Cardiac septum (tissue), 1 donor: Measurements from ENCODE around the gene LINGO3. TPM values are rescaled to one million over a fixed set of nuclear protein-coding genes. Genes with fewer than 3 reads are reported as not detected.

ENCODE experiments used
- DNase-seq: peaks from one replicate; pipeline ENCODE4 v3.0.0-alpha.2; 2020; ENCODE audit warnings: low spot score
- intact Hi-C: fragments of 100-400 bp; cut with DNase I; formaldehyde crosslinking; loops from one replicate; pipeline ENCODE4 v1.14.0; 2022
- total RNA-seq: library from RNA; stranded (reverse); fragmentation: NEBNext Ultra II Directional; extraction: Animal tissue kit (Norgen Biotek cat#: 25700); gene quantifications from one replicate; pipeline ENCODE4 v1.2.1, GENCODE V29; 2021
- donor health status: DM: no; HTN: no; CAD: no.

LINGO3 gene
- total RNA-seq, 1 donor from 2014 or later = not detected

GRCh38 chr19:2340496-2341243, 32.7 kb upstream of the LINGO3 start:
- no peak for DNase-seq
- intact Hi-C loops = no loop called here

DNA sequence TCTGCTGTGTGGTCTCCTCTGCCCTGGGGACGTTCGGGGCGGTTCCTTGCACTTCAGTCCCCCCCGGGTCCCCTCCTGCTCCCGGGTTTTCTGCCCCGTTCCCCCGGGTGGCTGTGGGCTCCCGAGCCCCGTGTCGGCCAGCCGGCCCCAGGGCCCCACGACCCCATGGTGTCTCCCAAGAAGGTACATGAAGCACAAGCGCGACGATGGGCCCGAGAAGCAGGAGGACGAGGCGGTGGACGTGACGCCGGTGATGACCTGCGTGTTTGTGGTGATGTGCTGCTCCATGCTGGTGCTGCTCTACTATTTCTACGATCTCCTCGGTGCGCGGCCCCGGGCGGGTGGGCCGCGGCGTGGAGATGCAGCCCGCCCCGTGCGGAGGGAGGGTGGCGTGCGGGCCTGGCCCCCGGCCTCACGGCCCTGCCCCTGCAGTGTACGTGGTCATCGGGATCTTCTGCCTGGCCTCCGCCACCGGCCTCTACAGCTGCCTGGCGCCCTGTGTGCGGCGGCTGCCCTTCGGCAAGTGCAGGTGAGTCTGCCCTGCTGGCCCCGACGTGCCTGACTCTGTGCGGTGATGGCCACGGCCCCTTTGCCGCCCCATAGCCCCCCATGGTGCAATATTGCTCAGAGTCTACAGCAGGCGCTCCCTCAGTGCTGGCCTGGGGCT, 31.8 kb upstream of the LINGO3 start:
- intact Hi-C loops = no loop called here
- no peak for DNase-seq

GRCh38 chr19:2338751-2339643, 31.0 kb upstream of the LINGO3 start:
- no peak for DNase-seq
- intact Hi-C loops = no loop called here

DNA sequence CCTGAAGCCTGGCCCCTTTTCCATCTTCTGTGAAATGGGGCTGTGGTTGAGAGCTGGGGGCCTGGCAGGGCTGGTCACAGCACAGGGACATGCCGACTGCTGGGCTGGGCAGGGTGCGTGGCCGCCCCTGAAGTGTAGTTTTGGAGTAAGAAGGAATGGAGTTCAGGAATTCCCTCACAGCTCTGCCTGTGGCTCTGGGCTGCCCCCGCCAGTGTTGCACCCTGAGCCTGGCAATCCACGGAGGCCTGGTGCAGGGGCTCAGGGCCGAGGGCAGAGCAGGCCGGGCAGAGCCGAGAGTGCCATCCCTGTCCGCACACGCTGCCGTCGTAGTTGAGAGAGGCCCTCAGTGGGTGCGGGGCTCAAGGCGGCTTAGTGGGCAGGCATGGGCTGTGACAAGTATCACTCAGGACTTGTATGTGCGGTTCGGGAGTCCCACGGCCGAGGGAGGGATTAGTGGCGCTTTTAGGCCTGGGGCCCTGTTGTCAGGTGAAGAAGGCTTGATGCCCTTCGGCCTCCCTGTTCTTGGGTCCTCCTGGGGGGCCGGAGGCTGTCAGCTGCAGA, 30.2 kb upstream of the LINGO3 start:
- DNase-seq = no peak
- intact Hi-C loops = no loop called here

DNA sequence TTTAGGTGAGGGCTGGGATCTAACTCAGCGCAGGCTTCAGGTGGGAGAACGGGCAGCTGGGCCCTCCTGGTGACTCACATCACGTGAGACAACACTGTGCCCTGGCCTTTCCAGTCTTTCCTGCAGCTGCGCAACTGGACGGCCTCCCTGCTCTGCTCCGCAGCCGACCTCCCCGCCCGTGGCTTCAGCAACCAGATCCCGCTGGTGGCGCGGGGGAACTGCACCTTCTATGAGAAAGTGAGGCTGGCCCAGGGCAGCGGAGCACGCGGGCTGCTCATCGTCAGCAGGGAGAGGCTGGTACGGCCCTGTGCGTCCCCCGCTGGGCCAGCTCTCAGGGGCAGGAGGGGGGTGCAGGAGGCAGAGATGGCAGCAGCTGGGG, 29.4 kb upstream of the LINGO3 start:
- DNase-seq = no peak
- intact Hi-C loops = no loop called here

- no peak for DNase-seq
- intact Hi-C loops = no loop called here
Measured at GRCh38 chr19:2336528-2337328, 28.8 kb upstream of the LINGO3 start.

GRCh38 chr19:2335848-2336247, 27.9 kb upstream of the LINGO3 start:
- DNase-seq = no peak
- intact Hi-C loops = no loop called here

- intact Hi-C loops = no loop called here
- no peak for DNase-seq
Measured at GRCh38 chr19:2334986-2335846, 27.3 kb upstream of the LINGO3 start.

DNA sequence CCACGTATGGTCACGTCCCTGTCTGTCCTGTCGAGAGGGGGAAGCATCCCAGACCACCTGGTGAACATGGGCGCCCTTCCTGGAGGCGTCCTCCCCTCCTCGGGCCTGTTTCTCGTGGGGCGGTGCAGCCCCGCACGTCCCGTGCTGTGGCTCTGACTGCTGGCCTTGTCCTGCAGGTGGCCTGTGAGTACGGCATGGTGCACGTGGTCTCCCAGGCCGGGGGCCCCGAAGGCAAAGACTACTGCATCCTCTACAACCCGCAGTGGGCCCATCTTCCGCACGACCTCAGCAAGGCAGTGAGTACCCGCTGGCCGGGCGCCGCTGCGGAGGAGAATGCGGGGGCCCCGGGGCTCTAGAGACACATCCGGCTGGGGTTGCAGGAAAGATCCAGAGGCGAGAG, 26.5 kb upstream of the LINGO3 start:
- intact Hi-C loops = no loop called here
- no peak for DNase-seq

- intact Hi-C loops = no loop called here
- DNase-seq = no peak
Measured at GRCh38 chr19:2333807-2334211, 25.9 kb upstream of the LINGO3 start.

- no peak for DNase-seq
- intact Hi-C loops = no loop called here
Measured at GRCh38 chr19:2333027-2333806, 25.3 kb upstream of the LINGO3 start.

DNA sequence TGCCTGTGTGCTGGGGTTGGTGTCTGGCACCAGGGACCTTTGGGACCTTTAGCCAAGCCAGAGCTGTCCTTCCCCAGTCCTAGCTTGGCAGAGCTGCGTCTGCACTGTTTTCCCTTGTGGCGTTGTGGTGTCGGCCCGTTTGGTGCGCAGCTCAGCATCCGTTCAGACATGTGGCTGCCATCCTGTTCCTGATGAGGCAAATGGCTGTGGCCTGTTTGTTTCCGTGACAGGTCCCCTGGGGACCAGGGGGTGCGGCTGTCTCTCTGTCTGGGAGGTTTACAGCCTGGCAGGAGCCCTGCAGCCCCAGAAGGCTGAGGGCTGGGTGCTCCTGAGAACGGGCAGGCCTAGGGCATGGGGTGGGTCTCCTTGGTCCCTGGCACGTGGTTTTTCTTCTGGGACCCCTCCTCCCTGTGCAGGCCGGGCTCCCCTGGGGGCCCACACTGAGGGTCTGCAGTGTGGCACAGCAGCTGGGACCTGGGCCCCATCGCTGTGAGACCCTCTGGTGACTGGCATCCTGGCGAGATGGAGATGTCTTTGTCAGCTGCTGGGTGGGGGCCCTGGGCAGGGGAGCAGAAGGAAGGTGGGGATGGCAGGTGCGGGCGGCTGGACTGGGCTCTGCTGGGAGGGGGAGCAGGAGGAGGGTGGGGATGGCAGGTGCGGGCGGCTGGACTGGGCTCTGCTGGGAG, 24.5 kb upstream of the LINGO3 start:
- no peak for DNase-seq
- intact Hi-C loops = no loop called here

- intact Hi-C loops = no loop called here
- DNase-seq = no peak
Measured at GRCh38 chr19:2331601-2332246, 23.8 kb upstream of the LINGO3 start.

- DNase-seq = no peak
- intact Hi-C loops = no loop called here
Measured at GRCh38 chr19:2330632-2331284, 22.8 kb upstream of the LINGO3 start.

DNA sequence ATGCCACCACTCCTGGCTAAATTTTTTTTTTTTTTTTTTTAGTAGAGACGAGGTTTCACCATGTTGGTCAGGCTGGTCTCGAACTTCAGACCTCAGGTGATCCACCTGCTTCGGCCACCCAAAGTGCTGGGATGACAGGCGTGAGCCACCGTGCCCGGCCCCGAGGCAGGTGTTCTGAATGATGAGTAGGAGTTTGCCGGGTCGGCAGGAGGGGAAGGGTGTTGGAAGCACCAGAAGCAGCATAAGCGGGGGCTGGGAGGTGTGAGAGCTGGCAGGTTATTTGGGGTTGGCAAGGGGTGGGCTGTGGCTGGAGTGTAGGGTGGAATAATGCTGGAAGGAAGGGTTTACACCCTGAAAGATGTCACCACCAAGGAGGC, 22.3 kb upstream of the LINGO3 start:
- intact Hi-C loops = no loop called here
- no peak for DNase-seq

DNA sequence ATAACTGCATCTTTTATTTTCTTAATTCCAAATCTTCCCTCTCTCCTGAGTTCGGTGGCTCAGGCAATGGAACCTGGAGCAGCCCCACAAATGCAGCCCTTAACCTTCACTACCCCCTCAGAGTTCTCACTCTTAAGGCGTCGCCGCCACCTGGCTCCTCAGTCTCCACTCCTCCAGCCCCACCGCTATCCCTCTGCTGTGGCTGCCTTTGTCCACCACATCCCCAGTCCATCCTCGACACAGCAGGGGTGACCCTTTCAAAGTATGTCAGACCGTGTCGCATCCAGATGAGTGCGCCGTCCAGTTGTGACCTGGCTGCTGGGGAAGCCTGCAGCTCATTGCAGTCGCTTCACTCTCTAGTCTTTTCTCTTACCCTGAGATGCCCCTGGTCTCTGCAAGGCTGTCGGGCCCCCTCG, 21.6 kb upstream of the LINGO3 start:
- intact Hi-C loops = loop anchor here (5.0 kb wide), 1 partner anchor 167 kb away; the partner anchor contains the start of gene DOT1L
- DNase-seq = no peak
